Tibial nerve (tissue), 4 donors: ENCODE results near the gene BCL2.

Experiments used
- EP300 ChIP-seq, 2 donors: sonication (generic); formaldehyde crosslinking; IDR thresholded peaks; one replicate each; pipeline ENCODE4 v1.6.1; 2017; ENCODE audit warnings: antibody characterized with exemption in 2 of 2, mild to moderate bottlenecking in 1 of 2
- POLR2A ChIP-seq, 2 donors: fragments of 450-650 bp; IDR thresholded peaks; one replicate each; pipeline ENCODE4 v1.6.1; 2017; ENCODE audit warnings: antibody characterized with exemption in 2 of 2, mild to moderate bottlenecking in 2 of 2, moderate library complexity in 2 of 2
- TF ChIP-seq, protein P1 (sequence below), 5 experiments: fragments of 200-600 bp in 3 of 5; fragments of 450-650 bp in 2 of 5; sonication (generic) in 3 of 5; IDR thresholded peaks; one replicate each; pipeline ENCODE4 v1.5.1; 2016 to 2019; ENCODE audit warnings: antibody characterized with exemption in 5 of 5, mild to moderate bottlenecking in 3 of 5, moderate library complexity in 2 of 5

DNA sequence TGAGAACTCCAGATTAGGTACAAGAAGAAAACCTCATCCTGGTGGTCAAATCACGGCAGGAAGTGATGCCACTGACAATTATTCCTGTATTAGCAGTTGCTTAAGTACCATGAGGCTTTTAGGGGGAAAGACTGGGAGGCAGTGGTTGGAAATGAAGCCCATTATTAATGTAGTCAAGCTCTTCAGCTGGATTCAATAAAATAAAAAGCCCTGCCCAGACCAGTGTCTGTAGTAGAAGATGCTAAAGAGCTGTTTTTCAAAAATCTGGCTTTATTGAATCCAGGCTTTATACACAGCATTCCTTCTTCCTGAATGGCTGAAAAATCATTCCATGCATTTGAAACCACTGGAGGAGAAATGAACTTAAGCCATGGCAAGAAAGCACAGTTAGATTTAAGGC lies 155.2 kb downstream of the BCL2 start:
- TF ChIP-seq, protein P1, sequence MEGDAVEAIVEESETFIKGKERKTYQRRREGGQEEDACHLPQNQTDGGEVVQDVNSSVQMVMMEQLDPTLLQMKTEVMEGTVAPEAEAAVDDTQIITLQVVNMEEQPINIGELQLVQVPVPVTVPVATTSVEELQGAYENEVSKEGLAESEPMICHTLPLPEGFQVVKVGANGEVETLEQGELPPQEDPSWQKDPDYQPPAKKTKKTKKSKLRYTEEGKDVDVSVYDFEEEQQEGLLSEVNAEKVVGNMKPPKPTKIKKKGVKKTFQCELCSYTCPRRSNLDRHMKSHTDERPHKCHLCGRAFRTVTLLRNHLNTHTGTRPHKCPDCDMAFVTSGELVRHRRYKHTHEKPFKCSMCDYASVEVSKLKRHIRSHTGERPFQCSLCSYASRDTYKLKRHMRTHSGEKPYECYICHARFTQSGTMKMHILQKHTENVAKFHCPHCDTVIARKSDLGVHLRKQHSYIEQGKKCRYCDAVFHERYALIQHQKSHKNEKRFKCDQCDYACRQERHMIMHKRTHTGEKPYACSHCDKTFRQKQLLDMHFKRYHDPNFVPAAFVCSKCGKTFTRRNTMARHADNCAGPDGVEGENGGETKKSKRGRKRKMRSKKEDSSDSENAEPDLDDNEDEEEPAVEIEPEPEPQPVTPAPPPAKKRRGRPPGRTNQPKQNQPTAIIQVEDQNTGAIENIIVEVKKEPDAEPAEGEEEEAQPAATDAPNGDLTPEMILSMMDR (IDR thresholded peaks at IDR 0.05) = no peak
- no peak for TF ChIP-seq EP300 (IDR thresholded peaks at IDR 0.05)
- no peak for TF ChIP-seq POLR2A (IDR thresholded peaks at IDR 0.05)
